Uterus (tissue), 4 donors: ENCODE measurements around the gene PRORP. TPM values are rescaled to one million over a fixed set of nuclear protein-coding genes. Genes with fewer than 3 reads are reported as not detected.

Experiments
- DNase-seq, 2 donors: peaks; one replicate each; pipeline ENCODE4 v3.0.0-alpha.2; 2019 to 2020
- H3K27ac ChIP-seq, 2 donors: fragments of 200-600 bp; sonication (generic); 1 replicate in 1 of 2; 2 replicates in 1 of 2; pipeline ENCODE4 v1.5.1; 2016 to 2018
- H3K27me3 ChIP-seq, 2 donors: fragments of 200-600 bp; sonication (generic); one replicate each; pipeline ENCODE4 v1.5.1; 2018 to 2019; ENCODE audit warnings: control low read depth in 1 of 2
- H3K36me3 ChIP-seq, 2 donors: fragments of 200-600 bp; sonication (generic); one replicate each; pipeline ENCODE4 v1.5.1; 2019; ENCODE audit warnings: control low read depth in 1 of 2
- H3K4me1 ChIP-seq, 2 donors: fragments of 200-600 bp; sonication (generic); one replicate each; pipeline ENCODE4 v1.5.1; 2018 to 2019; ENCODE audit warnings: control low read depth in 1 of 2
- H3K4me3 ChIP-seq, 2 donors: fragments of 200-600 bp; sonication (generic); 1 replicate in 1 of 2; 2 replicates in 1 of 2; pipeline ENCODE4 v1.5.1; 2018 to 2019; ENCODE audit warnings: mild to moderate bottlenecking in 1 of 2
- H3K9me3 ChIP-seq, 2 donors: fragments of 200-600 bp; sonication (generic); one replicate each; pipeline ENCODE4 v1.5.1; 2019; ENCODE audit warnings: control low read depth in 1 of 2
- POLR2A ChIP-seq, 2 donors: fragments of 450-650 bp; IDR thresholded peaks; one replicate each; pipeline ENCODE4 v1.6.1; 2016; ENCODE audit warnings: antibody characterized with exemption in 2 of 2, mild to moderate bottlenecking in 1 of 2, moderate library complexity in 1 of 2
- intact Hi-C: fragments of 100-400 bp; cut with DNase I; formaldehyde crosslinking; loops from one replicate; pipeline ENCODE4 v1.15.1; 2023; ENCODE audit warnings: low total_unique reads
- total RNA-seq, 4 donors: library from RNA; depleted of rRNA in 3 of 4; stranded (reverse); fragments of >200 nt in 3 of 4; gene quantifications; one replicate each; pipeline versions ENCODE4 v1.1.0 to v1.2.4, GENCODE V29; 2014 to 2023
- TF ChIP-seq, protein P1 (sequence below), 4 experiments: fragments of 200-600 bp in 2 of 4; fragments of 450-650 bp in 2 of 4; sonication (generic) in 2 of 4; IDR thresholded peaks; one replicate each; pipeline ENCODE4 v1.5.1; 2016 to 2019; ENCODE audit warnings: antibody characterized with exemption in 4 of 4, mild to moderate bottlenecking in 2 of 4, moderate library complexity in 1 of 4
- donor health status: DM: yes; HTN: yes; CAD: no.

Gene PRORP
- total RNA-seq, 4 donors from 2014 or later = 5.0 to 57.1 (median 23.4) TPM

DNA sequence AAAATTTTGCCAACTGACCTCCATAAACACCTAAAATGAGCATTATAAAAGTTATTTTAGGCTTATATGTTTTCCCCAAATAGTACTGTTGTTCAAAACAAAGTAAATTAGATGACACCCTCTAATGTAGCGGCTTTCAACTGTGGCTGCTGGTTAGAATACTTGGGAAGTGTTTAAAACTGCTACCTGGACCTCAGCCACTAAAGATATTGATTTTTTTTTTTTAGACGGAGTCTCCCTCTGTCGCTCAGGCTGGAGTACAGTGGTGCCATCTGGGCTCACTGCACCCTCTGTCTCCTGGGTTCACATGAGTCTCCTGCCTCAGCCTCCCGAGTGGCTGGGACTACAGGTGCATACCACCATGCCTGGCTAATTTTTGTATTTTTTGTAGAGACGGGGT, 16.2 kb downstream of the PRORP start:
- H3K36me3 ChIP-seq = no peaks in the 10 kb centered on the region
- DNase-seq = no peak
- H3K27ac ChIP-seq = no peak overlapping the region
- intact Hi-C loops = no loop called here
- H3K27me3 ChIP-seq = no peaks in the 10 kb centered on the region
- no peaks in the 10 kb centered on the region for H3K9me3 ChIP-seq
- no peak overlapping the region for H3K4me3 ChIP-seq
- no peaks in the 10 kb centered on the region for H3K4me1 ChIP-seq
- no peak for TF ChIP-seq POLR2A (IDR thresholded peaks at IDR 0.05)

DNA sequence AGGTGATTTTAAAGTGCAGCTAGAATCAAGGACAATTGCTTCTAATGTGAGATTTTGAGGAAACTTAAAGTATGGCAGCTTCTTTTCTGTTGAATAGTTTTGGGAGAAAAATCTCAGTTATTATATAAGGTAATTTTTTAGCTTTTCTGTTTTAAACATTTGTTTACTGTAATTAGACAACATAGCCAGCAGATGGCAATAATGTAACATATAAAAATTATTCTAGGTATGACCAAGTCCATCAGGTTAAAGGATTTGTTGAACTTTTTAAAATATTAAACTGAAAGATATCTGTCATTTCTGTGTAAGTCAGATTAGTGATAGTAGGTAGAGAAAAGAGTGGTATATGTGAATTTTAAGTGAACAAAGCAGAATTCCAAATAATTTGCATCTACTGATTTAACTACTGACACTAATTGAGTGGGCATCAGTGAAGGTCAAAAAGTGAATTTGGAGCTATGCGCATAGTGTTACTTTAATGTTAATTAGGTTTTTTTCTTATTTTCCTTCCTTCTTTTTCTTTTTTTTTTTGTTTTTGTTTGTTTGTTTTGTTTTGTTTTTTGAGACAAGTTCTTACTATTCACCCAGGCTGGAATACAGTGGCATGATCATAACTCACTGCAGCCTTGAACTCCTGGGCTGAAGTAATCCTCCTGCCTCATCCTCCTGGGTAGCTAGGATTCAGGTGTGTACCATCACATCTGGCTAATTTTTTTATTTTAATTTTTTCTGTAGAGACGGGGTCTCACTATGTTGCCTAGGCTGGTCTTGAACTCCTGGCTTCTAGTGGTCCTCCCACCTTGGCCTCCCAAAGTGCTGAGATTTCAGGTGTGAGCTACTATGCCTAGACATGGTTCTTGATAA, 18.6 kb downstream of the PRORP start:
- Histone ChIP-seq H3K4me1 (no peaks in the 10 kb centered on the region), H3K4me3 (no peak overlapping the region), H3K9me3 (no peaks in the 10 kb centered on the region), H3K36me3 (no peaks in the 10 kb centered on the region), H3K27me3 (no peaks in the 10 kb centered on the region), H3K27ac (no peak overlapping the region)
- no peak for DNase-seq
- intact Hi-C loops = loop anchor here (5.0 kb wide), 1 partner anchor 271 kb away; no protein-coding TSS in a partner anchor
- no peak for TF ChIP-seq POLR2A (IDR thresholded peaks at IDR 0.05)
- TF ChIP-seq, protein P1, sequence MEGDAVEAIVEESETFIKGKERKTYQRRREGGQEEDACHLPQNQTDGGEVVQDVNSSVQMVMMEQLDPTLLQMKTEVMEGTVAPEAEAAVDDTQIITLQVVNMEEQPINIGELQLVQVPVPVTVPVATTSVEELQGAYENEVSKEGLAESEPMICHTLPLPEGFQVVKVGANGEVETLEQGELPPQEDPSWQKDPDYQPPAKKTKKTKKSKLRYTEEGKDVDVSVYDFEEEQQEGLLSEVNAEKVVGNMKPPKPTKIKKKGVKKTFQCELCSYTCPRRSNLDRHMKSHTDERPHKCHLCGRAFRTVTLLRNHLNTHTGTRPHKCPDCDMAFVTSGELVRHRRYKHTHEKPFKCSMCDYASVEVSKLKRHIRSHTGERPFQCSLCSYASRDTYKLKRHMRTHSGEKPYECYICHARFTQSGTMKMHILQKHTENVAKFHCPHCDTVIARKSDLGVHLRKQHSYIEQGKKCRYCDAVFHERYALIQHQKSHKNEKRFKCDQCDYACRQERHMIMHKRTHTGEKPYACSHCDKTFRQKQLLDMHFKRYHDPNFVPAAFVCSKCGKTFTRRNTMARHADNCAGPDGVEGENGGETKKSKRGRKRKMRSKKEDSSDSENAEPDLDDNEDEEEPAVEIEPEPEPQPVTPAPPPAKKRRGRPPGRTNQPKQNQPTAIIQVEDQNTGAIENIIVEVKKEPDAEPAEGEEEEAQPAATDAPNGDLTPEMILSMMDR (IDR thresholded peaks at IDR 0.05) = peak in 2 of 4 experiments; percentile 51 to 53

DNA sequence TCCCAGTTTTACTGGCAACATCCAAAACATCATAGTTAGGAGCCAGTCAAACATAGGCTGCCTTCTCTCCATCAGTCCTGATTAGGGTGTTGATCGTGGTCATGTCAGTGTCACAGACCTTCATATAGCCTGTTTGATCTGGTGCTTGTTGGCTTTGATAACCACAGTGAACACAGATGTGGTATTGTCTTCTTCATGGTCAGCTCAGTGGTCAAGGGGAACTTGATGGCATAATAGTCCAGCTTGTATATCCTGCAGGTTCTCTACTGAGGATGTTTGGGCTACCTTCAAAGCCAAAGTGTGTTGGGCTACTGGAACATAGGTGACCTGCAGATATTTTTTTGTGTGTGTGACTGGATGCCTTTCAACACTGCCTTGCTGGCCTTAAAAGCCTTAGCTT, 21.7 kb downstream of the PRORP start:
- Histone ChIP-seq H3K4me1 (no peaks in the 10 kb centered on the region), H3K27ac (no peak overlapping the region), H3K9me3 (no peaks in the 10 kb centered on the region), H3K4me3 (no peak overlapping the region), H3K36me3 (no peaks in the 10 kb centered on the region), H3K27me3 (no peaks in the 10 kb centered on the region)
- intact Hi-C loops = loop anchor here (5.0 kb wide), 1 partner anchor 268 kb away; no protein-coding TSS in a partner anchor
- no peak for TF ChIP-seq POLR2A (IDR thresholded peaks at IDR 0.05)
- TF ChIP-seq, protein P1 (IDR thresholded peaks at IDR 0.05) = no peak
- no peak for DNase-seq

DNA sequence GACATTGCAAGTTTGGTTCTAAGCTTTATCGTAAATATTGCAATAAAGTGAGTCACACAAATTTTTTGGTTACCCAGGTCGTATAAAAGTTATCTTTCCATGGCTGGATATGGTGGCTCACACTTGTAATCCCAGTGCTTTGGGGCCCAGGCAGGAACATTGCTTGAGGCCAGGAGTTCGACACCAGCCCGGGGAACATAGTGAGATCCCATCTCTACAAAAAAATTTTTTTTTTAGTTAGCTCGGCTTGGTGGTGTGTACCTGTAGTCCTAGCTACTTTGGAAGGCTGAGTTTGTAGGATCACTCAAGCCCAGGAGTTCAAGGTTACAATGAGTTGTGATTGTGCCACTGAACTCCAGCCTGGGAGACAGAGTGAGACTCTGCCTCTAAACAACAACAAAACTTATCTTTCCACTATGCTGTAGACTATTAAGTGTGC, 24.4 kb downstream of the PRORP start:
- no peak for TF ChIP-seq POLR2A (IDR thresholded peaks at IDR 0.05)
- TF ChIP-seq, protein P1 (IDR thresholded peaks at IDR 0.05) = no peak
- Histone ChIP-seq H3K4me3 (no peak overlapping the region), H3K27ac (no peak overlapping the region), H3K4me1 (no peaks in the 10 kb centered on the region), H3K9me3 (no peaks in the 10 kb centered on the region), H3K36me3 (no peaks in the 10 kb centered on the region), H3K27me3 (no peaks in the 10 kb centered on the region)
- no peak for DNase-seq
- intact Hi-C loops = no loop called here

DNA sequence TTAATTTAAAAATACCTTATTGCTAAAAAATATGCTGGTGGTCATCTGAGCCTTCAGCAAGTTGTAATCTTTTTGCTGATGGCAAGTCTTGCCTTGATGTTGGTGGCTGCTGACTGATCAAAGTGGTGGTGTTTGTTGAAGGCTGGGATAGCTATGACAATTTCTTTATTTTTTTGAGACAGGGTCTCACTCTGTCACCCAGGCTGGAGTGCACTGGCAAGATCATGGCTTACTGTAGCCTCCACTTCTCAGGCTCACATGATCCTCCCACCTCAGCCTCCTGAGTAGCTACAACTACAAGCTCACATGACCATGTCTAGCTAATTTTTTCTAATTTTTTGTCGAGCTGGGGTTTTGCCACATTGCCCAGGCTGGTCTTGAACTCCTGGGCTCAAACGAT, 24.8 kb downstream of the PRORP start:
- intact Hi-C loops = no loop called here
- no peak for DNase-seq
- H3K36me3 ChIP-seq = no peaks in the 10 kb centered on the region
- H3K27ac ChIP-seq = no peak overlapping the region
- TF ChIP-seq, protein P1 (IDR thresholded peaks at IDR 0.05) = no peak
- TF ChIP-seq POLR2A (IDR thresholded peaks at IDR 0.05) = no peak
- H3K4me1 ChIP-seq = no peaks in the 10 kb centered on the region
- H3K9me3 ChIP-seq = no peaks in the 10 kb centered on the region
- no peaks in the 10 kb centered on the region for H3K27me3 ChIP-seq
- no peak overlapping the region for H3K4me3 ChIP-seq
